Mesenteric fat pad (tissue), 1 donor: Measurements from ENCODE around the gene ANKS1B. TPM values are rescaled to one million over a fixed set of nuclear protein-coding genes. Genes with fewer than 3 reads are reported as not detected.

Source experiments
- DNase-seq: peaks from one replicate; pipeline ENCODE4 v3.0.0-alpha.2; 2020; ENCODE audit warnings: low spot score
- total RNA-seq: library from RNA; stranded (reverse); fragmentation: NEBNext Ultra II Directional; extraction: Animal tissue kit (Norgen Biotek cat#: 25700); gene quantifications from one replicate; pipeline ENCODE4 v1.2.1, GENCODE V29; 2021
- donor health status: DM: yes; HTN: yes; CAD: no.

ANKS1B gene
- total RNA-seq, 1 donor from 2014 or later: 5.3 TPM

- DNase-seq: no peak
Measured at GRCh38 chr12:99960311-99960710, 24.4 kb downstream of the ANKS1B start.

DNA sequence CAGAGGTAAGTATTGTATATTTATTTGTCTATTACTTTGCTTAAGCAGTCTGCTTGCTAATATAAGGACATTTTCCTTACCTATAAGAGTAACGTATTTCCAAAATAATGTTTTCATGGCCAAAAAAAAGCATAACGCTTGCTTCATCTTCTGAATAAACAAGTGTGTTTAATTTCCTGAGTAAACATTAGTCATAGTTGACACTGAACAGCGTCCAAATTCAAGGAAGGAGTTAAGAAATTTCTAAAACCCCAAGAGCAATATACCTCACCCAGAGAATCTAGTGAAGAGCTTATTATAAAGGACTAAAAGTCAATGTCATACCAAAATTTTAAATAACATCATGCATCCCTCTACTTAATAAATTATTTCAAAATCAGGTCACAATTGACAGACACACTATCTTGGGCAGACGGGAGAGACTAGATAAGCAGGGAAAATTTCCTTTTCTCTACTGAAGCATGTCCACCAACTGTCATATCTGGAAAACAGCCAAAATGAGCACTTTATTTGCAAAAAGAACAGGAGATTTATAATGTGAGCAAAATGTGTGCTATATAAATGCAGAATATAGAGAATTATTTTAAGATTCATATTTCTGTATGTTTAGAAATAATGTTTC is 25.1 kb downstream of the ANKS1B start:
- DNase-seq: no peak

DNA sequence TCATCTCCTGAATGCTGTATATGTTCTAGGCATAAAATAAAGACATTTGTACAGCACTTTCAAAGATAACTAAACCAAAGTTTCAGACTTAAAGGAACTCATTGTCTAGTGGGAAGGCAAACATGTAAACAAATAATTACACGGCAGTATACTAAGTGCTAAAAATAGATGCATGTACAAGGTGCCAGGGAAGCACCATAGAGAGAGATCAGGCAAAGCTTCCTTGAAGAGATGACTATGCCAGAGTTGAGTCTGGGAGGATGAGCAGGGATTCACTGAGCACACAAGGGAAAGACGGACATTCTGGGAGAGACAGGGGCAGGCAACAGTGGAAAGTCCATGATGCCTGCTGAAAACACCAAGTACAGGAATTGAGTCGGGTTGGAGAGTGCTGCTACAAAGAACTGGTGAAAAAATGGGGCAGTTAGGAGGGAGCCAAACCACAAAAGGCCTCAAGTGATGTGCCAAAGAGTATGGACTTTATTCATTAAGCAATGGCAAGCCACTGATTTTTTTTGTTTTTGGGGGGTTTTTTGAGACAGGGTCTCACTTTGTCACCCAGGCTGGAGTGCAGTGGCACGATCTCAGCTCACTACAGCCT is 26.8 kb downstream of the ANKS1B start:
- no peak for DNase-seq

GRCh38 chr12:99954724-99955123 is 30.0 kb downstream of the ANKS1B start:
- DNase-seq: no peak

- no peak for DNase-seq
Measured at GRCh38 chr12:99948370-99948769, 36.4 kb downstream of the ANKS1B start.

GRCh38 chr12:99946131-99946530 is 38.6 kb downstream of the ANKS1B start:
- DNase-seq: no peak

DNA sequence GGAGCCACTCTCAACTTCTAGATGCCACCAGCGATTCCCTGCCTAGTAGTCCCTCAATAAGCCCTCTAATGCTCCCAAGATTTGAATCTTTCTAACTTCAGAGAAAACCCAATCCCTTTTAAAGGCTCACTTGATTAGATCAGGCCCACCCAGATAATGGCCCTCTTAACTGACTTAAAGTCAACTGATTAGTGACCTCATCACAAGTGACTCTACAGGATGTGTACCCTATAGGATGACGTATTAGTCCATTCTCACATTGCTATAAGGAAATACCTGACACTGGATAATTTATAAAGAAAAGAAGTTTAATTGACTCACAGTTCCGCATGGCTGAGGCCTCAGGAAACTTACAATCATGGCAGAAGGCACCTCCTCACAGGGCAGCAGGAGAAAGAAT is 49.1 kb downstream of the ANKS1B start:
- DNase-seq: no peak

GRCh38 chr12:99926511-99927169 is 58.1 kb downstream of the ANKS1B start:
- DNase-seq: no peak

DNA sequence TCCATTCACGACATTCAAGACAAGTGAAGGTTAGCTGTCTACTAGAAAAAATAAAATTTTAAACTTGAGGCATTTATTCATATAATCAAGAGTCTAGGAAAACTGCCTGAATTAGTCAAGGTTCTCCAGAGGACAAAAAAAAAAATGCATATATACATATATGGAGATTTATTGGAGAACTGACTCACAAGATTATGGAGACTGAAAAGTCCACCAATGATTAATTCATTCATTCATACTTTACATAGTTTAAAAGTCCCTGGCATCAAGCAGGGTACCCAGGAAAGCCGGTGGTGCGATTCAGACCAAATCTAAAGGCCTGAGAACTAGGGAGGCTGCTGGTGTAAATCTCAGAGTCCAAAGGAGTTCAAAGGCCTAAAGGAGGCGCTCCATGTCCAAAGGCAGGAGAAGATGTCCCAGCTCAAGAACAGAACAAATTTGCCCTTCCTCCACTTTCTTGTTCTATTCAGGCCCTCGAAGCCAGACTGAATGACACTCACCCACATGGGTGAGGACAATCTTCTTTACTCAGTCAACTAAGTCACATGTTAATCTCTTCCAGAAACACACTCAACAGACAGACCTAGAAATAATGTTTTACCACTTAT is 64.3 kb downstream of the ANKS1B start:
- no peak for DNase-seq

- no peak for DNase-seq
Measured at GRCh38 chr12:99917711-99918402, 66.9 kb downstream of the ANKS1B start.

DNA sequence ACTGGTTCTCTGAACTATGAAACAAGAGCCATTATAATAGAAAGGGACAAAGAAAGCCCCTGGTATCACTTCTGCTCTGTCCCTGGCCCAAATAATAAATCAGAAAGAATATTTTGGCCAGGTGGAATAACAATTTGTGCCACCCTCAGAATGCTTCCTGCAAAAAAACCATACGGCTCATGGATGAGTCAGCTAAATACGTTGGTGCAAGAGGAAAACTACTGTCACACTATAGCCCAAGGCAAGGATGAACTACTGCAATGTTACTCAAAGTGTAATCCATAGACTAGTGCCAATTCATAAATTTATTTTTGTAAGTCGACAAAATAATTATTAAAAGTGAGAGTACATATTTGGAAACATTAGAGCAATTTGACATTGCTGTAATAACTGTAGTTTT is 68.2 kb downstream of the ANKS1B start:
- no peak for DNase-seq

DNA sequence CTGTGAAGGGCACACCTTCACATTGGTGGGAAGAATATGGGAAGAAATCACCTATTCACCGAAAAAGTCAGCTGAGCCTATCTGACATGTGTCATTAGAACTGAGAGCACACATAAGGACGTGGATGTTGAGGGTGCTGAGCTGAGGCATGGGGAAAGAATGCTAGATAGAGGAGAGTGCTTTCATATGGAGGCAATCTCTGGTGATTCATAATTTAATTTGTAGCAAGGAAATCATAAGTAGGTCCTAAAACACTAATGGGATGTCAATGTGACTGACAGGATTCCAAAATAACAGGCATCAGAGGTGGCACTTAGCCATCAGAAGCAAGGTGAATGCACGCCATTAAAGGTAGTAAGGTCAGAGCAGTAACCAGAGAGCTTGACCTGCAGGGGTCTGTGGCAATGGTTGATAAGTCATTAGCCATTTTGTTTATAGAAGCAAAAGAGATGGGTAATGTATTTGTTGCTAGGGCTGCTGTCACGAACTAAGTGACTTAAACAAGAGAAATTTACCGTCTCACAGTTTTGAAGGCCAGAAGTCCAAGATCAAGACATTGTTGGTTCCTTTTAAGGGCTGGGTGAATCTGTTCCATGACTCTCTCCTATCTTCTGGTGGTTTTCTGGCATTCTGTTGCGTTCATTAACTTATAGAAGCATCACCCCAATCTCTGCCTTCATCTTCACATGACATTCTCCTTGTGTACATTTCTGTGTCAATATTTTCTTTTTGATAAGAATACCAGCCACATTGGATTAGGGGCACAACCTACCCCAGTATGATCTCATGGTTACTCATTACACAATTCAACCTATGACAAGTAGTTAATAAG is 69.3 kb downstream of the ANKS1B start:
- DNase-seq: no peak

GRCh38 chr12:99914206-99914605 is 70.5 kb downstream of the ANKS1B start:
- DNase-seq: no peak

GRCh38 chr12:99911967-99912366 is 72.8 kb downstream of the ANKS1B start:
- DNase-seq: no peak

- no peak for DNase-seq
Measured at GRCh38 chr12:99911081-99911480, 73.7 kb downstream of the ANKS1B start.

DNA sequence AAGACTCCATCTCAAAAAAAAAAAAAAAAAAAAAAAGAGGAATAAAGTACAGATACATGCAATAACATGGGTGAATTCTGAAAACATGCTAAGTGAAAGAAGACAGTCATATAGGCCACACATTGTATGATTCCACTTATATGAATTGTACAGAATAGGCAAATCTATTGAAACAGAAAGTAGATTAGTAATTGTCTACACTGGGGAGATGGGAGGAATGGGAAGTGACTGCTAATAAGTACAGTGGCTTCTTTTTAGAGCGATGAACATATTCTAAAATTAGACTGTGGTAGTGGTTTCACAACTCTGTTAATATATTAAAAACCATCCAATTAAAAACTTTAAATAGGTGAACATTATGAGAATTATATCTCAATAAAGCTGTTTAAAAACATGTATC is 74.4 kb downstream of the ANKS1B start:
- DNase-seq: no peak

DNA sequence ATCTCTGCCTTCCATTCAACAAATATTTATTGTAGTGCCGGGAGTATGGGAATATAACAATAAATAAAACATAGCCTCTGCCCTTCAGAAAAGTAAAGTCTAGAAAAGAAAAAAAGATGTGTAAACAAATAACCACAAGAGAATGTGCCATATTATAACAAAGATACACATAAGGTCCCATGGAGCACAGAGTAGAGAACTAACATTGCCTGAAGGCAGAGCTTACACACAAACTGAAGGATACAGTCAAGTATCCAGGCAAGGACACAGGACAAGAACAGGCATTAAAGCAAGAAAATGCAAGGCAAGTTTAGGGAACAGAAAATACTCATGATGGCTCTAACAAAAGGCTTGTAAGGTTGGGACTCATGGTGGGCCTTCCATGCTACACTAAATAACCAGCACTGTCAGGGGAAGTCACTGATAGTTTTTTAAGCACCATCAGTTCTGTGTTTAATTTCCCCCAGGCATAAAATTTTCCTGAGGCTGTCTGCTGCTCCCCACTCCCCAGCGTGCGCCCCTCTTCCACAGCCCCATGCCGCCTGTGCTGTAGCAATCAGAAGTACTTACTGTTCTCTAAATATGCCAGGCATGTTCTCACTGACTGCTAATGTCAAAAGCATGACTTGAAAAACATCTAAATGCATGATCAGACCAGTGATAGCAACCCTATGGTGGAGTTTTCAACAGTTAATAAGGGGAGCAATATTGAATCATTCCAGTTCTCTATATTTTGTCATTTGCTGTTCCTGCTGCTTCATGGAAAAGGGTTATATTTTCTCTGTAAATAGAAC is 77.8 kb downstream of the ANKS1B start:
- no peak for DNase-seq

GRCh38 chr12:99901181-99901580 is 83.6 kb downstream of the ANKS1B start:
- DNase-seq: no peak

- DNase-seq: no peak
Measured at GRCh38 chr12:99898645-99899044, 86.1 kb downstream of the ANKS1B start.

DNA sequence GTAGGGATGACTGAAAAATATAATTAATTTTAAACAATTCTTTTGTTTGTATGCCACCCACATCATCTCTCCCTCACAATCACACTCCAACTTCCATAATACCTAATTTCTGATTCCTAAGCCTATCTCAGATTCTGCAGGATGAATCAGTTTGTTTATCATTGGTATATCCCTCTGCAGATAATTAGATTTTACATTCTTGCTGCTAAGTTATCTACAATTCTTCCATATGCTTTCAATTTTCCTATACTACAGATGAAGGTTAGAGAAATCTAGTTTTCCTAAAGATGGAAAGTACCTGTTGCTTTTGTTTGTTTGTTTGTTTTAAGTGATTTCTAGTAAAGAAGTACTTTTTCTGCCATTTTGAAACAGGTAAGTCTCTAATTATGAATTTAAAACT is 105.3 kb downstream of the ANKS1B start:
- no peak for DNase-seq
